CD4-positive, CD25-positive, alpha-beta regulatory T cell (primary cell): ENCODE measurements around the gene SMAD1. TPM values are rescaled to one million over a fixed set of nuclear protein-coding genes. Genes with fewer than 3 reads are reported as not detected.
"Not testable (repeated sequence)": the region's sequence is repeated elsewhere in the genome, so short reads cannot be mapped to it uniquely, and the experiment has no call there.

ENCODE experiments used
- ATAC-seq, 2 donors: fragments of 150-1000 bp; cut with Tn5 transposase; one replicate each; pipeline ENCODE4 v1.10.0; 2021; ENCODE audit warnings: low read depth in 2 of 2, moderate number of reproducible peaks in 2 of 2, moderate library complexity in 1 of 2
- DNase-seq, 3 donors: peaks; one replicate each; pipeline versions ENCODE4 v3.0.0 to v3.0.0-alpha.2; 2012 to 2022; ENCODE audit warnings: mixed read lengths in 1 of 3
- H3K27ac ChIP-seq: one replicate; pipeline ENCODE4 v1.7.0; 2013; ENCODE audit warnings: mild to moderate bottlenecking, low read length; ENCODE audit not compliant: insufficient read depth, poor library complexity, severe bottlenecking
- H3K27me3 ChIP-seq: one replicate; pipeline ENCODE4 v1.7.0; 2013; ENCODE audit warnings: low read length; ENCODE audit not compliant: control insufficient read depth, insufficient read depth
- H3K36me3 ChIP-seq: one replicate; pipeline ENCODE4 v1.7.0; 2013; ENCODE audit warnings: mild to moderate bottlenecking, low read length, moderate library complexity; ENCODE audit not compliant: control insufficient read depth, insufficient read depth
- H3K4me1 ChIP-seq: 2 replicates; pipeline ENCODE4 v1.7.0; 2013; ENCODE audit warnings: mild to moderate bottlenecking, low read length; ENCODE audit not compliant: insufficient read depth, control insufficient read depth, poor library complexity, severe bottlenecking
- H3K4me3 ChIP-seq: one replicate; pipeline ENCODE4 v1.7.0; 2013; ENCODE audit warnings: low read depth, mild to moderate bottlenecking, low read length, moderate library complexity
- H3K9me3 ChIP-seq, 2 experiments: 1 replicate in 1 of 2; 2 replicates in 1 of 2; pipeline ENCODE4 v1.7.0; 2013; ENCODE audit warnings: low read length in 2 of 2, mild to moderate bottlenecking in 1 of 2, moderate library complexity in 1 of 2; ENCODE audit not compliant: control insufficient read depth in 2 of 2
- H3K27ac Mint-ChIP-seq, 3 donors: one replicate each; pipeline ENCODE4 v1.8.0; 2020 to 2022; ENCODE audit warnings: mild to moderate bottlenecking in 3 of 3, mixed read lengths in 3 of 3, moderate library complexity in 2 of 3
- H3K27me3 Mint-ChIP-seq: one replicate; pipeline ENCODE4 v1.8.0; 2022; ENCODE audit warnings: mild to moderate bottlenecking, mixed read lengths
- H3K36me3 Mint-ChIP-seq: one replicate; pipeline ENCODE4 v1.8.0; 2020; ENCODE audit warnings: mixed read lengths
- H3K4me1 Mint-ChIP-seq, 4 donors: one replicate each; pipeline ENCODE4 v1.8.0; 2020 to 2022; ENCODE audit warnings: mixed read lengths in 4 of 4, mild to moderate bottlenecking in 1 of 4
- H3K4me3 Mint-ChIP-seq, 4 donors: one replicate each; pipeline ENCODE4 v1.8.0; 2020 to 2022; ENCODE audit warnings: mild to moderate bottlenecking in 4 of 4, mixed read lengths in 4 of 4, moderate library complexity in 3 of 4
- H3K9me3 Mint-ChIP-seq, 7 donors: one replicate each; pipeline ENCODE4 v1.8.0; 2020 to 2022; ENCODE audit warnings: mixed read lengths in 7 of 7, mild to moderate bottlenecking in 3 of 7, moderate library complexity in 2 of 7
- polyA plus RNA-seq, 4 donors: library from polyadenylated mRNA; unstranded; fragments of 300-500 nt; fragmentation: Illumina TruSeq; gene quantifications; one replicate each; pipeline ENCODE4 v1.2.3, GENCODE V29; 2021
- total RNA-seq: library from RNA; stranded (reverse); gene quantifications from one replicate; pipeline ENCODE4 v1.2.3, GENCODE V29; 2022

Gene SMAD1
- total and polyA plus RNA-seq, 5 donors from 2014 or later: 1.2 to 7.2 (median 3.7) TPM

DNA sequence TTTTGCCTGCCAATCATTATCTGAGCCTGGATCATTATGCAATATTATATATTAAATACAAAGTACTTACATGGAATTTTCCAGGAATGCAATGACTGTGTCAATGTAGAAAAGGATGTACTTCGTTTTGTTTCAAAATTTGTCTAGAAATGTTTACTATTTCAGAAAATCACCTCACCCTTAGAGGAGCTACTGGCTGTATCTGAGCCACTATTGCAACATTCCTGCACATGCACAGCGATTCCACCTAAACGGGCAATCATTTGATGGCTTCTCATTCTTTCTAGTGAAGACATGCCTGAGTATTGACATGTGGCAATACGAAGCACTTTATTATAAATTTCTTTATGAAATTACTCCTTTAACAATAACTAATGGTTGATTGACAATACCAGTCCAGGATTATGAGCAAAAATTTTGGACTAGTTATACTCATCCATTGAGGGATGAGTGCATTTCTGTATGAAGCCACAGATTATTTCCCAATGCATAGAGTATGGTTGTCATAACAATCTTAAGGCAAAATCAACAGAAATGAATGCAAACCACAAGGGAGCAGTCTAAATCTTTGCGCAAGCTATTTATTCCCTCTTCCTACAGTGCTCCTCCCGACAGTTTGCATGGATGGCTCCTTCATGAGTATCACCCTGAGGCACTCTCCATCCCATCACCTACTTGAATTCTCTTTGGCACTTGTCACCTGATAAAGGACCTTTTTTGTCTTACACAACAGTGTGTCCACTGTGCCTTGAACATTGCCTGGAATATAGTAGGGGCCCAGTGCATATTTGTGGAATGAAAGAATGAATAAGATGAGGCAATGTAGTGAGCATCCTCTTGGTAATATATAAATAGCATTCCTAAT is 101.8 kb downstream of the SMAD1 start:
- Mint-ChIP-seq H3K4me3 (no peak overlapping the region), H3K9me3 (peaks cover 0 to 10% (median 3%) of the 10 kb centered on the region in 7 donors), H3K27ac (no peak overlapping the region), H3K36me3 (no peaks in the 10 kb centered on the region), H3K27me3 (peaks cover 10% of the 10 kb centered on the region), H3K4me1 (no peaks in the 10 kb centered on the region)
- H3K27me3 ChIP-seq: peaks cover 3% of the 10 kb centered on the region
- H3K27ac ChIP-seq: no peak overlapping the region
- no peak overlapping the region for H3K4me3 ChIP-seq
- H3K36me3 ChIP-seq: no peaks in the 10 kb centered on the region
- no peak for ATAC-seq
- no peak for DNase-seq
- H3K9me3 ChIP-seq: no peaks in the 10 kb centered on the region
- no peaks in the 10 kb centered on the region for H3K4me1 ChIP-seq

DNA sequence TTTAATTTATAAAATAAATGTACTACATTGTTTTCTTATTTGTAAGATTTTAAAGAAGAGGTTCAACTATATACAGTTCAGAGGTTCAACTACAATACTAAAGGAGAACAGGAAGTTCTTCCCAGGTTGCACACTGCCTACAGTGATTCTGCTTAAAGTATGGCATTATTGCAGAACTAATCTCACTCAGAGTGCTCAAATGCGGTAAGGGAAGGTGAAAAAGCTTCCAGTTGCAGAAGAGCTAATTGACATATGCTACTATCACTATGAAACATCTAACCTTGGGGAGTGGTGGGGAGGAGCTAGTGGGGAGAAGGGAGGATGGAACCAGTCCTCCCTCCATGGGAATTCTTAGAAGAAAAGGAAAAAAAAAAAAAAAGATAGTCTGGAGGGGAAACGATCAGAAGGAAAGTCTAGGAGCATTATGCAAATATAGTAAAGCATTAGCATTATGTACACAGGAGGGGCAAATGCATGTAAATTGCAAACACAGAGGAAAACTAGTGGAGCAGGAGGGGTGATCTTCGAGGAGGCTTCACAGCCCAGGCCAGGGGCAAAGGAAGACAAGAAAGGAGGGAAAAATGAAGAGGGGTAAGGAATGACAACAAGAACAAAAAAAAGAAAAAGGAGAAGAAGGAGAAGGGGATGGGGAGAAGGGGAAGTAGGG is 105.6 kb downstream of the SMAD1 start:
- H3K27ac ChIP-seq: no peak overlapping the region
- H3K27ac Mint-ChIP-seq: no peak overlapping the region
- peaks cover 0 to 3% of the 10 kb centered on the region in 2 experiments for H3K9me3 ChIP-seq
- peaks cover 3% of the 10 kb centered on the region for H3K27me3 ChIP-seq
- H3K4me3 Mint-ChIP-seq: no peak overlapping the region
- H3K4me1 ChIP-seq: no peaks in the 10 kb centered on the region
- H3K4me1 Mint-ChIP-seq: no peaks in the 10 kb centered on the region
- ATAC-seq (no peak), DNase-seq (no peak)
- no peak overlapping the region for H3K4me3 ChIP-seq
- no peaks in the 10 kb centered on the region for H3K36me3 Mint-ChIP-seq
- H3K9me3 Mint-ChIP-seq: peaks cover 0 to 4% (median 0%) of the 10 kb centered on the region in 7 donors
- H3K36me3 ChIP-seq: no peaks in the 10 kb centered on the region
- peaks cover 19% of the 10 kb centered on the region for H3K27me3 Mint-ChIP-seq

DNA sequence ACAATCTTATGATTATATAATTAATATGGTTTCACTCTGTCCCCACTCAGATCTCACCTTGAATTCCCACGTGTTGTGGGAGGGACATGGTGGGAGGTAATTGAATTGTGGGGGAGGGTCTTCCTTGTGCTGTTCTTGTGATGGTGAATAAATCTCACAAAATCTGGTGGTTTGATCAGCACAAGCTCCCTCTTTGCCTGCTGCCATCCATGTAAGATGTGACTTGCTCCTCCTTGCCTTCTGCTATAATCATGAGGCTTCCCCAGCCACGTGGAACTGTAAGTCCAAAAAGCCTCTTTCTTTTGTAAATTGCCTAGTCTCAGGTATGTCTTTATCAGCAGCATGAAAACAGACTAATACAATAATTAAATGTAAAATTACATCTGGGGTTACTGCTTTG is 107.7 kb downstream of the SMAD1 start:
- not testable (repeated sequence) for H3K4me1 Mint-ChIP-seq, H3K4me3 ChIP-seq, H3K27me3 ChIP-seq, DNase-seq, H3K36me3 Mint-ChIP-seq, H3K9me3 ChIP-seq, H3K27ac ChIP-seq, H3K4me3 Mint-ChIP-seq, H3K36me3 ChIP-seq, ATAC-seq, H3K27ac Mint-ChIP-seq, H3K9me3 Mint-ChIP-seq, H3K4me1 ChIP-seq
- H3K27me3 Mint-ChIP-seq: peaks cover 14% of the 10 kb centered on the region

DNA sequence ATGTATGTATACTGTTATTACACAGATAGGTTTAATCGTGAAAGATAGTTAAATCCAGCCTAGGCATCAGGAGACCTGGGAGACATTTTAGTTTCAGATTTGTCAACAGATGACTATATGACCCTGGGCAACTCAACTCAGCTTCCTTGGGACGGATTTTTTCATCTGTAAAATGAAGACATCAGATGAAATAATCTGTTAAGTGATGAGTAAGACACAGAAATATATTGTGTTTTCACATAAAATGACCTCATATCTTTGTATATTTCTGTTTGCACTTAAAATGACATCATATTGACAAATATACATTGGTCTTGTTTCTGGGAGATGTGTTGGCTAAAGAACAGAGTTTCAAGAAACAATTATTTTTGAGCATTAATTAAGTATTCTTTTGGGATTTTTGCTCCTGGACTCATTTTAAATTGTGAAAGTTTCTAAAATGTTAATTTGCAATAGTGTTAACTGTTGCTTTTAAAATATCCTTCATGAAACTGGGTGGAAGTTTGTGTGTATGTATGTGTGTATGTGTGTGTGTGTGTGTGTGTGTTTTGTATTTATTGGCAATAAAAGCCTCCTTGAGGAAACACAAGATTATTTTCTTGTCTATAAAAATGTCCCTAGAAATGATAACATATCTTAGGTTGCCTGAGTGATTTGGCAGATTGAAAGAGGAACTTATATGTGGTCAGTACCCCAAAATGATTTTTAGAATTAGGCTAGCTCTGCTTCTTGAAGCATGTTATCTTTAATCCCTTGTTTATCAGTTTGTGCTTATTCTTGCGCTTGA is 108.5 kb downstream of the SMAD1 start:
- H3K27ac ChIP-seq: no peak overlapping the region
- H3K27me3 ChIP-seq: peaks cover 3% of the 10 kb centered on the region
- no peaks in the 10 kb centered on the region for H3K4me1 ChIP-seq
- no peak overlapping the region for H3K4me3 ChIP-seq
- Mint-ChIP-seq H3K36me3 (no peaks in the 10 kb centered on the region), H3K4me3 (no peak overlapping the region), H3K27me3 (peaks cover 14% of the 10 kb centered on the region), H3K9me3 (peaks cover 0 to 6% (median 0%) of the 10 kb centered on the region in 7 donors), H3K27ac (no peak overlapping the region), H3K4me1 (no peaks in the 10 kb centered on the region)
- DNase-seq (no peak), ATAC-seq (no peak)
- H3K9me3 ChIP-seq: peaks cover 0 to 3% of the 10 kb centered on the region in 2 experiments
- H3K36me3 ChIP-seq: no peaks in the 10 kb centered on the region

DNA sequence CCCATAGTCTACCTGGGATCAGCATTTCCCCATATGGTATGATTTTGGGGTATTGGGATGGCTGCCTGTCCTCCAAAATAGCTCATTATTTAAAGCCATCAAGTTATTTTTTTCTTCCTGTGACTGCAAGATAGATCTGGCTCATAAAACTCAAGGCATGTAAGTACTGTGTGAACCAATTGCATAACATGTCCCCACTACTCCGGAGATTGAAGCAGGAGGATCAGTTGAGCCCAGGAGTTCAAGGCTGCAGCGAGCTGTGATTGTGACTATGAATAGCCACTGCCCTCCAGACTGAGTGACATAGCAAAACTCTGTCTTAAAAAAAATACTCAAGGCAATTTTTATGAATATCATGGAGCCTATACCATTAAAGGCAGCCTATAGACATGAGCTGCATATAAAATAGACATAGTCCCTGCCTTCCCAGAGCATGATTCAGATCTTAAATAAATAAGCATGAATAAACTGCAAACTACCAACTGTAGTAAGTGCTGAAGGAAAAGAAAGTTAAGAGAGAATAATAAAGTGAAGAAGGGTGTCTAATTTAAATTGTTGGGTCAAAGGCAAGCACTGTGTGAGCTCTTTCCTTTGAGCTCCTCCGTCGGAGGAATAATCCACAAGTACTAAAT is 120.6 kb downstream of the SMAD1 start:
- Mint-ChIP-seq H3K4me1 (no peaks in the 10 kb centered on the region), H3K27ac (no peak overlapping the region), H3K9me3 (peaks cover 0 to 9% (median 1%) of the 10 kb centered on the region in 7 donors), H3K36me3 (no peaks in the 10 kb centered on the region), H3K27me3 (peaks cover 57% of the 10 kb centered on the region), H3K4me3 (no peak overlapping the region)
- no peak overlapping the region for H3K4me3 ChIP-seq
- H3K27me3 ChIP-seq: peaks cover 18% of the 10 kb centered on the region
- H3K27ac ChIP-seq: no peak overlapping the region
- no peaks in the 10 kb centered on the region for H3K4me1 ChIP-seq
- DNase-seq (no peak), ATAC-seq (no peak)
- H3K9me3 ChIP-seq: peaks cover 0 to 7% of the 10 kb centered on the region in 2 experiments
- H3K36me3 ChIP-seq: no peaks in the 10 kb centered on the region

DNA sequence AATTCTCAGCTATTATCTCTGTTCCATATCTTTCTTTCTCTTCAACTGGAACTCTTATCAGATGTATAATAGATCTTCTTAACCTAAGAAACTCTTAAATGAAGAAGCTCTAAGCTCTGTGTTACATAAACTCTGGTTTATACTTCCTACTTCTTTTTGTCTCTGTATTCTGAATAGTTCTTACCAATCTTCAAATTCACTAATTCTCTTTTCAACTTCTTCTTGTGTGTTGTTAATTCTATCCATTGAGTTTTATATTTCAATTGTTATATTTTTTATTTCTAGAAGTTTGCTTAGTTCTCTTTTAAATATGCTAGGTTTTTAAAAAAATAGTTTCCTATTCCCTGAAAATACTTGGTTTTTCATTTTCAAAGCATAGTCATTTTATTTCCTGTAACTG is 124.3 kb downstream of the SMAD1 start:
- Mint-ChIP-seq H3K36me3 (no peaks in the 10 kb centered on the region), H3K4me3 (no peak overlapping the region), H3K27ac (no peak overlapping the region), H3K9me3 (peaks cover 0 to 9% (median 1%) of the 10 kb centered on the region in 7 donors), H3K4me1 (peaks cover 0 to 4% (median 0%) of the 10 kb centered on the region in 4 donors), H3K27me3 (peaks cover 44% of the 10 kb centered on the region)
- Histone ChIP-seq H3K4me1 (no peaks in the 10 kb centered on the region), H3K27me3 (peaks cover 6% of the 10 kb centered on the region), H3K27ac (no peak overlapping the region), H3K36me3 (no peaks in the 10 kb centered on the region), H3K9me3 (peaks cover 0 to 7% of the 10 kb centered on the region in 2 experiments), H3K4me3 (no peak overlapping the region)
- ATAC-seq (no peak), DNase-seq (no peak)
